ENCODE data around the gene KRT3. TPM values are rescaled to one million over a fixed set of nuclear protein-coding genes. Genes with fewer than 3 reads are reported as not detected.

The KRT3 gene
- total and polyA plus RNA-seq, 9 of the 15 experiments (the other 6 are each of a cell fraction or from before 2014, with no cell fraction given) = not detected

DNA sequence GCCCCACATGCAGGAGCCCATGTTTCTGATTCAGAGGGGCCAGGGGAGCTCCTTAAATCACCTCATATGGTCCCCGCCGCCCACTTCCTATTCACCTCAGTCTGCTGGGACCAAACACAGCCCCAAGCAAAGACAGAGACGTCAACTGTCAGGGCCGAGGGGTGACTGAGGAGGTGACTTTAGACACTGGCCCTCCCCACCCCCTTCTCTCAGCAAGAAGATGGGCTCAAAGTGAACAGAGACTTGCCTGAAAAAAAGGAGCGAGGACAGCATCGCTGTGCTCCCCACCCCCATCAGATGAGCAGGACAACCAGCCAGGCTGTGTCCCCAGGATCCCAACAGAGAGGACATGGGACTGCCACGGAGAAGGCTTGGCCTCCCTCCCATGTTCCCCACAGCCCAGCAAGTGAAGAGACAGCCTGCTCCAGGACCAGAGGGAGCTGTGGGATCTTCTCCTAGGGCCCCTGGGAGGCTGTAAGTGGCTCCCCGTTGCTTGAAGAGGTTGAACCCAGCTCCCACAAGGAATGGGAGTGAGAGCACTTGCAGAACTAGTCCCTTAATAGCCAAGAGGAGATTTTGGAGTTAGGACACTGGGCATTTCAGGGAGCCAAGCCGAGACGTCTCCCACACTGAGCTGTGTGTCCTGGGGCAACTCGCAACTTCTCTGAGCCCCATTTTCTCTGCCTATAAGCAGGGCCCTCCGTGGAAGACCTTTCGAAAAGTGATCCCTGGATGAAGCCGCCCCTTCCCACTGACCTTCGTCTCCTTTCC lies 39.5 kb upstream of the KRT3 start:
- Histone ChIP-seq H3K9ac (ENCODE audit: insufficient read depth in 1 of 2, low read depth in 2 of 2, low read length in 2 of 2) (no peak overlapping the region), H3K9me3 (replicated peaks; ENCODE audit: control insufficient read depth, insufficient read depth, low read depth, low read length) (no peaks in the 10 kb centered on the region), H4K20me1 (replicated peaks; ENCODE audit: control insufficient read depth, insufficient read depth, low read length) (0 out of 2 replicates have a peak, but pooled peaks cover 13% of the 10 kb centered on the region), H3K79me2 (ENCODE audit: control insufficient read depth, insufficient read depth, low read length) (no peaks in the 10 kb centered on the region), H3K4me2 (ENCODE audit: insufficient read depth, low read length) (peak overlapping the region; percentile 0; the same call in 1 of the 2 replicates), H2AFZ (ENCODE audit: low read depth, low read length) (no peak overlapping the region), H3K9me1 (ENCODE audit: control insufficient read depth, insufficient read depth, low read length) (no peaks in the 10 kb centered on the region), H3K27me3 (ENCODE audit: control insufficient read depth in 2 of 2, insufficient read depth in 2 of 2, low read length in 2 of 2) (peaks cover 18 to 60% of the 10 kb centered on the region in 2 experiments), H3K4me3 (no peak overlapping the region), H3K4me1 (replicated peaks in 1 of 2; ENCODE audit: control insufficient read depth in 2 of 2, insufficient read depth in 2 of 2, low read length in 2 of 2) (peaks cover 13% of the 10 kb centered on the region in 2 experiments; a peak in 3 of 5 replicates), H3K27ac (ENCODE audit: extremely low read depth, low read depth, low read length) (no peak overlapping the region; the same call in 2 of the 3 replicates), H3K36me3 (ENCODE audit: control insufficient read depth, insufficient read depth, low read length) (no peaks in the 10 kb centered on the region)
- POLR2A ChIA-PET = interaction anchor here (0.6 to 0.8 kb wide), 4 partner anchors 16 to 423 kb away, joined by 3 to 5 read pairs (median 3); no protein-coding TSS in a partner anchor
- ATAC-seq (no peak), DNase-seq (ENCODE audit: extremely low read depth in 1 of 4, low spot score in 3 of 4) (peak in 2 of 4 experiments; percentile 15 to 16), FAIRE-seq (peak; percentile 57)
- intact Hi-C loops (cut with micrococcal nuclease) (no loop called here), in situ Hi-C loops (cut with MboI) (no loop called here)
- 13% methylated on average over 15 of the region's 15 CpGs for WGBS (ENCODE audit: insufficient coverage, low coverage, missing lambda C conversion rate)
- no TSS peak for BruUV-seq (replicated peaks)
- CTCF ChIA-PET (ENCODE audit: low intra/inter-chr PET ratio) = no interaction called here
- TF ChIP-seq HMGN3 (IDR thresholded peaks at IDR 0.05; ENCODE audit: borderline replicate concordance, extremely low read depth, insufficient read length, low read depth, low read length) (no peak), ZNF764 (CRISPR knock-in tag; IDR thresholded peaks at IDR 0.05; ENCODE audit: low read depth) (no peak), YY1 (IDR thresholded peaks at IDR 0.05; ENCODE audit: borderline replicate concordance in 1 of 3, control insufficient read depth in 1 of 3, extremely low read depth in 1 of 3, insufficient read depth in 3 of 3, insufficient read length in 1 of 3, insufficient replicate concordance in 2 of 3, low read depth in 1 of 3, low read length in 2 of 3) (no peak), ZKSCAN8 (CRISPR knock-in tag; IDR thresholded peaks at IDR 0.05) (0 out of 2 replicates have a peak, but pooled peaks have one; percentile 6), SRSF9 (IDR thresholded peaks at IDR 0.05; ENCODE audit: borderline replicate concordance, low read depth, low read length) (no peak), PURB (CRISPR knock-in tag; IDR thresholded peaks at IDR 0.05; ENCODE audit: low read depth) (no peak), ETV6 (IDR thresholded peaks at IDR 0.05; ENCODE audit: borderline replicate concordance in 1 of 2, low read depth in 2 of 2, low read length in 1 of 2) (no peak), ETV6 (CRISPR knock-in tag; IDR thresholded peaks at IDR 0.05; ENCODE audit: borderline replicate concordance) (no peak), SIN3A (IDR thresholded peaks at IDR 0.05; ENCODE audit: borderline replicate concordance in 2 of 2, control insufficient read depth in 1 of 2, low read depth in 2 of 2, low read length in 2 of 2) (no peak), PRPF4 (IDR thresholded peaks at IDR 0.05; ENCODE audit: insufficient read depth, low read depth, low read length, poor library complexity, severe bottlenecking) (no peak), BRD9 (IDR thresholded peaks at IDR 0.05; ENCODE audit: low read depth, partially characterized antibody) (peak; percentile 57), EGR1 (conservative IDR thresholded peaks at IDR 0.05) (0 out of 2 replicates have a peak, but pooled peaks have one; percentile 14), BRD4 (IDR thresholded peaks at IDR 0.05) (0 out of 2 replicates have a peak, but pooled peaks have one; percentile 64), FOXJ2 (tag; IDR thresholded peaks at IDR 0.05) (no peak), ZFP30 (CRISPR knock-in tag; IDR thresholded peaks at IDR 0.05; ENCODE audit: borderline replicate concordance) (no peak), ZNF175 (CRISPR knock-in tag; IDR thresholded peaks at IDR 0.05; ENCODE audit: low read depth) (peak; percentile 49)
- TF ChIP-seq, protein P1, sequence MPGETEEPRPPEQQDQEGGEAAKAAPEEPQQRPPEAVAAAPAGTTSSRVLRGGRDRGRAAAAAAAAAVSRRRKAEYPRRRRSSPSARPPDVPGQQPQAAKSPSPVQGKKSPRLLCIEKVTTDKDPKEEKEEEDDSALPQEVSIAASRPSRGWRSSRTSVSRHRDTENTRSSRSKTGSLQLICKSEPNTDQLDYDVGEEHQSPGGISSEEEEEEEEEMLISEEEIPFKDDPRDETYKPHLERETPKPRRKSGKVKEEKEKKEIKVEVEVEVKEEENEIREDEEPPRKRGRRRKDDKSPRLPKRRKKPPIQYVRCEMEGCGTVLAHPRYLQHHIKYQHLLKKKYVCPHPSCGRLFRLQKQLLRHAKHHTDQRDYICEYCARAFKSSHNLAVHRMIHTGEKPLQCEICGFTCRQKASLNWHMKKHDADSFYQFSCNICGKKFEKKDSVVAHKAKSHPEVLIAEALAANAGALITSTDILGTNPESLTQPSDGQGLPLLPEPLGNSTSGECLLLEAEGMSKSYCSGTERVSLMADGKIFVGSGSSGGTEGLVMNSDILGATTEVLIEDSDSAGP (CRISPR knock-in tag; IDR thresholded peaks at IDR 0.05) = no peak
- TF ChIP-seq, protein P2, sequence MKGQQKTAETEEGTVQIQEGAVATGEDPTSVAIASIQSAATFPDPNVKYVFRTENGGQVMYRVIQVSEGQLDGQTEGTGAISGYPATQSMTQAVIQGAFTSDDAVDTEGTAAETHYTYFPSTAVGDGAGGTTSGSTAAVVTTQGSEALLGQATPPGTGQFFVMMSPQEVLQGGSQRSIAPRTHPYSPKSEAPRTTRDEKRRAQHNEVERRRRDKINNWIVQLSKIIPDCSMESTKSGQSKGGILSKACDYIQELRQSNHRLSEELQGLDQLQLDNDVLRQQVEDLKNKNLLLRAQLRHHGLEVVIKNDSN (CRISPR knock-in tag; IDR thresholded peaks at IDR 0.05) = no peak
